OCI-LY1 (cell line): ENCODE measurements around the gene TCF25.

Source experiments
- H2AFZ ChIP-seq: fragments of 200-600 bp; sonication (generic), shearing (Covaris generic); 2 replicates; pipeline ENCODE4 v1.6.0; 2014; ENCODE audit warnings: antibody characterized with exemption, mild to moderate bottlenecking, low read length
- H3F3A ChIP-seq: fragments of 200-600 bp; sonication (generic), shearing (Covaris generic); 2 replicates; pipeline ENCODE4 v1.6.0; 2014; ENCODE audit warnings: mild to moderate bottlenecking, antibody characterized with exemption, low read length, moderate library complexity; ENCODE audit not compliant: insufficient read depth
- H3K27ac ChIP-seq: fragments of 200-600 bp; sonication (generic); 2 replicates; pipeline ENCODE4 v1.5.1; 2014; ENCODE audit warnings: low read length, mixed run types, mild to moderate bottlenecking, low read depth; ENCODE audit not compliant: poor library complexity, severe bottlenecking
- H3K27me3 ChIP-seq: fragments of 200-600 bp; sonication (generic); 2 replicates; pipeline ENCODE4 v1.6.0; 2014; ENCODE audit warnings: antibody characterized with exemption, mild to moderate bottlenecking, low read length, moderate library complexity; ENCODE audit not compliant: insufficient read depth
- H3K36me3 ChIP-seq: fragments of 200-600 bp; sonication (generic); 2 replicates; pipeline ENCODE4 v1.6.1; 2014; ENCODE audit warnings: mild to moderate bottlenecking, antibody characterized with exemption, low read length, moderate library complexity, mixed read lengths; ENCODE audit not compliant: insufficient read depth
- H3K4me1 ChIP-seq: fragments of 200-600 bp; sonication (generic); 2 replicates; pipeline ENCODE4 v1.5.1; 2014; ENCODE audit warnings: mild to moderate bottlenecking, low read length, moderate library complexity; ENCODE audit not compliant: insufficient read depth, severe bottlenecking
- H3K4me2 ChIP-seq: fragments of 200-600 bp; sonication (generic), shearing (Covaris generic); 2 replicates; pipeline ENCODE4 v1.6.1; 2014; ENCODE audit warnings: low read length
- H3K4me3 ChIP-seq: fragments of 200-600 bp; sonication (generic); 2 replicates; pipeline ENCODE4 v1.5.1; 2014; ENCODE audit warnings: low read length, low read depth, mild to moderate bottlenecking, mixed read lengths; ENCODE audit not compliant: poor library complexity, severe bottlenecking
- H3K79me2 ChIP-seq: fragments of 200-600 bp; shearing (Covaris generic); 2 replicates; pipeline ENCODE4 v1.6.1; 2016; ENCODE audit warnings: mixed run types, low read length, mixed read lengths; ENCODE audit not compliant: insufficient read depth
- H3K9ac ChIP-seq: fragments of 200-600 bp; sonication (generic), shearing (Covaris generic); 2 replicates; pipeline ENCODE4 v1.6.1; 2014; ENCODE audit warnings: mild to moderate bottlenecking, low read length, mixed read lengths
- H3K9me2 ChIP-seq: fragments of 200-600 bp; sonication (generic), shearing (Covaris generic); 2 replicates; pipeline ENCODE4 v1.6.1; 2014; ENCODE audit warnings: low read depth, mild to moderate bottlenecking, low read length, mixed read lengths
- H3K9me3 ChIP-seq: fragments of 200-600 bp; shearing (Covaris generic); 2 replicates; pipeline ENCODE4 v1.6.1; 2014; ENCODE audit warnings: low read length, mixed read lengths
- H4K20me1 ChIP-seq: fragments of 200-600 bp; sonication (generic), shearing (Covaris generic); 2 replicates; pipeline ENCODE4 v1.6.0; 2016; ENCODE audit warnings: mild to moderate bottlenecking, low read length; ENCODE audit not compliant: insufficient read depth
- CTCF ChIP-seq: fragments of 200-600 bp; sonication (generic), shearing (Covaris generic); IDR thresholded peaks from 2 replicates; pipeline ENCODE4 v1.5.1; 2017; ENCODE audit warnings: mild to moderate bottlenecking, antibody characterized with exemption, low read length, moderate library complexity, mixed read lengths
- EZH2 ChIP-seq: fragments of 200-600 bp; sonication (generic), shearing (Covaris generic); IDR thresholded peaks from 2 replicates; pipeline ENCODE4 v1.8.0; 2017; ENCODE audit warnings: borderline replicate concordance, mixed run types, mild to moderate bottlenecking, antibody characterized with exemption, low read length, moderate library complexity, mixed read lengths

Gene TCF25

GRCh38 chr16:89946515-89946914 is 73.1 kb downstream of the TCF25 start:
- Histone ChIP-seq H3F3A (no peaks in the 10 kb centered on the region), H3K27ac (no peak overlapping the region), H3K27me3 (no peaks in the 10 kb centered on the region), H3K9me2 (no peaks in the 10 kb centered on the region), H4K20me1 (no peaks in the 10 kb centered on the region), H3K79me2 (no peaks in the 10 kb centered on the region), H3K4me2 (no peak overlapping the region), H3K4me1 (peaks cover 24% of the 10 kb centered on the region), H3K4me3 (no peak overlapping the region), H3K36me3 (peaks cover 7% of the 10 kb centered on the region), H3K9me3 (no peaks in the 10 kb centered on the region), H3K9ac (no peak overlapping the region), H2AFZ (no peak overlapping the region)
- no peak for TF ChIP-seq EZH2
- TF ChIP-seq CTCF, result no peak

- H3K9ac ChIP-seq, result peak overlapping the region; percentile 83
- TF ChIP-seq CTCF (no peak), EZH2 (no peak)
- no peaks in the 10 kb centered on the region for H4K20me1 ChIP-seq
- H3K27me3 ChIP-seq, result no peaks in the 10 kb centered on the region
- peak overlapping the region; percentile 83 for H3K4me2 ChIP-seq
- peaks cover 48% of the 10 kb centered on the region for H3K4me1 ChIP-seq
- H3K9me3 ChIP-seq, result no peaks in the 10 kb centered on the region
- H3K79me2 ChIP-seq, result no peaks in the 10 kb centered on the region
- H3F3A ChIP-seq, result no peaks in the 10 kb centered on the region
- H3K9me2 ChIP-seq, result no peaks in the 10 kb centered on the region
- peak overlapping the region; percentile 65 for H3K27ac ChIP-seq
- no peak overlapping the region for H2AFZ ChIP-seq
- H3K4me3 ChIP-seq, result peak overlapping the region; percentile 82
- H3K36me3 ChIP-seq, result peaks cover 17% of the 10 kb centered on the region
Measured at GRCh38 chr16:89949121-89949742, 75.8 kb downstream of the TCF25 start.

GRCh38 chr16:89949756-89950155 is 76.4 kb downstream of the TCF25 start:
- Histone ChIP-seq H3K27me3 (no peaks in the 10 kb centered on the region), H4K20me1 (no peaks in the 10 kb centered on the region), H3K4me2 (peak overlapping the region; percentile 83), H3F3A (no peaks in the 10 kb centered on the region), H3K79me2 (no peaks in the 10 kb centered on the region), H3K9ac (peak overlapping the region; percentile 83), H3K36me3 (peaks cover 22% of the 10 kb centered on the region), H2AFZ (no peak overlapping the region), H3K9me3 (no peaks in the 10 kb centered on the region), H3K9me2 (no peaks in the 10 kb centered on the region), H3K27ac (peak overlapping the region; percentile 65), H3K4me3 (peak overlapping the region; percentile 82), H3K4me1 (peaks cover 54% of the 10 kb centered on the region)
- TF ChIP-seq EZH2 (no peak), CTCF (no peak)
